PFSK-1 (cell line): ENCODE measurements around the gene KANSL1L.

Experiments used
- POLR2AphosphoS5 ChIP-seq: IDR thresholded peaks from 2 replicates; pipeline ENCODE4 v1.6.1; 2012; ENCODE audit warnings: low read depth, mild to moderate bottlenecking, control low read depth, low read length, moderate library complexity
- TAF1 ChIP-seq: IDR thresholded peaks from 2 replicates; pipeline ENCODE4 v1.6.1; 2012; ENCODE audit warnings: low read length, control low read depth, borderline replicate concordance; ENCODE audit not compliant: insufficient read depth

GRCh38 chr2:210099940-210100339 is 71.3 kb downstream of the KANSL1L start:
- no peak for TF ChIP-seq POLR2AphosphoS5
- TF ChIP-seq TAF1: no peak
